Left ventricle myocardium inferior (tissue), 1 donor: Measurements from ENCODE around the gene CASZ1. TPM values are rescaled to one million over a fixed set of nuclear protein-coding genes. Genes with fewer than 3 reads are reported as not detected.

Source experiments
- DNase-seq: peaks from one replicate; pipeline ENCODE4 v3.0.0-alpha.2; 2020
- H3K27ac ChIP-seq: fragments of 200-600 bp; replicated peaks from 2 replicates; pipeline ENCODE4 v1.8.0; 2021
- H3K27me3 ChIP-seq: fragments of 200-600 bp; 2 replicates; pipeline ENCODE4 v1.8.0; 2021; ENCODE audit warnings: low read depth
- H3K36me3 ChIP-seq: fragments of 200-600 bp; 2 replicates; pipeline ENCODE4 v1.8.0; 2021
- H3K4me1 ChIP-seq: fragments of 200-600 bp; 2 replicates; pipeline ENCODE4 v1.8.0; 2021
- H3K4me3 ChIP-seq: fragments of 200-600 bp; 2 replicates; pipeline ENCODE4 v1.8.0; 2021; ENCODE audit warnings: mild to moderate bottlenecking, moderate library complexity
- H3K9me3 ChIP-seq: fragments of 200-600 bp; replicated peaks from 2 replicates; pipeline ENCODE4 v1.8.0; 2021
- CTCF ChIP-seq: fragments of 200-600 bp; IDR thresholded peaks from 2 replicates; pipeline ENCODE4 v1.8.0; 2021; ENCODE audit warnings: antibody characterized with exemption, mild to moderate bottlenecking, borderline replicate concordance
- intact Hi-C: fragments of 100-400 bp; cut with micrococcal nuclease; formaldehyde crosslinking; loops from one replicate; pipeline ENCODE4 v1.11.0; 2022
- total RNA-seq: library from RNA; stranded (reverse); fragmentation: NEBNext Ultra II Directional; extraction: Animal tissue kit (Norgen Biotek cat#: 25700); gene quantifications from one replicate; pipeline ENCODE4 v1.2.1, GENCODE V29; 2021
- donor health status: DM: no; HTN: yes; CAD: no; lungs with severe emphysema.

Gene CASZ1
- total RNA-seq, 1 donor from 2014 or later, result 56.3 TPM

GRCh38 chr1:10640843-10641553 is 155.4 kb downstream of the CASZ1 start:
- intact Hi-C loops, result no loop called here
- H3K4me1 ChIP-seq, result peaks cover 38% of the 10 kb centered on the region
- H3K9me3 ChIP-seq, result no peaks in the 10 kb centered on the region
- peaks cover 55% of the 10 kb centered on the region for H3K36me3 ChIP-seq
- H3K27me3 ChIP-seq, result no peaks in the 10 kb centered on the region
- TF ChIP-seq CTCF, result no peak
- no peak overlapping the region for H3K4me3 ChIP-seq
- DNase-seq, result no peak
- H3K27ac ChIP-seq, result peak overlapping the region; percentile 28

GRCh38 chr1:10639775-10640578 is 156.5 kb downstream of the CASZ1 start:
- DNase-seq, result no peak
- intact Hi-C loops, result no loop called here
- Histone ChIP-seq H3K4me3 (no peak overlapping the region), H3K27ac (peak overlapping the region; percentile 28), H3K4me1 (peaks cover 46% of the 10 kb centered on the region), H3K36me3 (peaks cover 53% of the 10 kb centered on the region), H3K9me3 (no peaks in the 10 kb centered on the region), H3K27me3 (no peaks in the 10 kb centered on the region)
- TF ChIP-seq CTCF, result no peak

- no peak overlapping the region for H3K4me3 ChIP-seq
- no peaks in the 10 kb centered on the region for H3K27me3 ChIP-seq
- H3K4me1 ChIP-seq, result peaks cover 53% of the 10 kb centered on the region
- H3K27ac ChIP-seq, result no peak overlapping the region
- intact Hi-C loops, result no loop called here
- peaks cover 45% of the 10 kb centered on the region for H3K36me3 ChIP-seq
- DNase-seq, result no peak
- no peak for TF ChIP-seq CTCF
- no peaks in the 10 kb centered on the region for H3K9me3 ChIP-seq
Observed at GRCh38 chr1:10639011-10639774, 157.3 kb downstream of the CASZ1 start.

- Histone ChIP-seq H3K36me3 (peaks cover 39% of the 10 kb centered on the region), H3K27ac (peak overlapping the region; percentile 1), H3K4me1 (peaks cover 53% of the 10 kb centered on the region), H3K4me3 (peak overlapping the region; percentile 55), H3K9me3 (no peaks in the 10 kb centered on the region), H3K27me3 (no peaks in the 10 kb centered on the region)
- TF ChIP-seq CTCF, result no peak
- DNase-seq, result no peak
- intact Hi-C loops, result no loop called here
Observed at GRCh38 chr1:10638559-10639005, 157.9 kb downstream of the CASZ1 start.

GRCh38 chr1:10637834-10638558 is 158.4 kb downstream of the CASZ1 start:
- Histone ChIP-seq H3K9me3 (no peaks in the 10 kb centered on the region), H3K36me3 (peaks cover 33% of the 10 kb centered on the region), H3K4me1 (peaks cover 53% of the 10 kb centered on the region), H3K27me3 (no peaks in the 10 kb centered on the region), H3K27ac (peak overlapping the region; percentile 1), H3K4me3 (peak overlapping the region; percentile 55)
- no peak for DNase-seq
- intact Hi-C loops, result no loop called here
- no peak for TF ChIP-seq CTCF
